Fibroblast of mammary gland (primary cell): ENCODE data around the gene ARHGAP44.

Experiments
- DNase-seq: peaks from one replicate; pipeline ENCODE4 v3.0.0-alpha.2; 2010; ENCODE audit warnings: low read depth
- H3K4me3 ChIP-seq: 2 replicates; pipeline ENCODE4 v1.5.1; 2011; ENCODE audit warnings: low read depth, mild to moderate bottlenecking, low read length, moderate library complexity; ENCODE audit not compliant: control insufficient read depth
- CTCF ChIP-seq: conservative IDR thresholded peaks from 2 replicates; pipeline ENCODE4 v1.5.1; 2011; ENCODE audit warnings: low read depth, low read length, inconsistent platforms; ENCODE audit not compliant: control insufficient read depth, insufficient read depth

Gene ARHGAP44

GRCh38 chr17:13029340-13029739 lies 240.0 kb downstream of the ARHGAP44 start:
- no peak overlapping the region for H3K4me3 ChIP-seq
- DNase-seq = no peak
- no peak for TF ChIP-seq CTCF

GRCh38 chr17:13030056-13030455 lies 240.8 kb downstream of the ARHGAP44 start:
- DNase-seq = no peak
- no peak for TF ChIP-seq CTCF

GRCh38 chr17:13030459-13031300 lies 241.4 kb downstream of the ARHGAP44 start:
- TF ChIP-seq CTCF = peak; percentile 72

More at GRCh38 chr17:13030056-13030455, 240.8 kb downstream of the ARHGAP44 start:
- no peak overlapping the region for H3K4me3 ChIP-seq

GRCh38 chr17:13031718-13032350 lies 242.5 kb downstream of the ARHGAP44 start:
- peak; percentile 59 for DNase-seq
- TF ChIP-seq CTCF = peak; percentile 88
- H3K4me3 ChIP-seq = no peak overlapping the region

More at GRCh38 chr17:13030459-13031300, 241.4 kb downstream of the ARHGAP44 start:
- no peak overlapping the region for H3K4me3 ChIP-seq
- DNase-seq = peak; percentile 65

GRCh38 chr17:13035420-13035819 lies 246.1 kb downstream of the ARHGAP44 start:
- TF ChIP-seq CTCF = no peak
- DNase-seq = no peak
- no peak overlapping the region for H3K4me3 ChIP-seq

- TF ChIP-seq CTCF = no peak
- DNase-seq = peak; percentile 85
Measured at GRCh38 chr17:13036751-13037150, 247.5 kb downstream of the ARHGAP44 start.

More at GRCh38 chr17:13036751-13037150, 247.5 kb downstream of the ARHGAP44 start:
- H3K4me3 ChIP-seq = no peak overlapping the region
